ENCODE measurements around the gene SLC18B1. TPM values are rescaled to one million over a fixed set of nuclear protein-coding genes. Genes with fewer than 3 reads are reported as not detected.

The SLC18B1 gene
- total and polyA plus RNA-seq, 7 donors: 0.69 to 2.2 (median 1.3) TPM

DNA sequence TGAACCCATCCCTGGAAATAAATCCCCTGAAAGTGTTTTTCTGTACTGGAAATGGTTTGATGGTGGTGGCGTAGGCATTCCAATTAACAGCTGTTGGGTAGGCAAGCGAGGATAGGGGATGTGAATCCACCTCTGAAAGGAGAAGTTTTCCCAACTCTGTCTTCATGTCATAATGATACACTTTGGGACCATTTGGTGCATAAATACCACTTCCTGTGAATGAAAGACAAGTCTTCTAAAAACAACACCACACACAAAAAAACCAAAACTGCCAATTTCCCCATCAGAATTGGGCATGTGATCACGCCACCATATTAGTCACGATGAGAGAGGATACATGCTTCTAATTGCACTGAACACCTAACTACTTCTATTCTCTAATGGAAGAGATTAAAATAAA lies 47.1 kb downstream of the SLC18B1 start:
- 73 to 82% (median 76%) methylated on average over 4 of the region's 4 CpGs for WGBS, 3 donors
- intact Hi-C loops (cut with DNase I): no loop called here
- TF ChIP-seq, protein P1, sequence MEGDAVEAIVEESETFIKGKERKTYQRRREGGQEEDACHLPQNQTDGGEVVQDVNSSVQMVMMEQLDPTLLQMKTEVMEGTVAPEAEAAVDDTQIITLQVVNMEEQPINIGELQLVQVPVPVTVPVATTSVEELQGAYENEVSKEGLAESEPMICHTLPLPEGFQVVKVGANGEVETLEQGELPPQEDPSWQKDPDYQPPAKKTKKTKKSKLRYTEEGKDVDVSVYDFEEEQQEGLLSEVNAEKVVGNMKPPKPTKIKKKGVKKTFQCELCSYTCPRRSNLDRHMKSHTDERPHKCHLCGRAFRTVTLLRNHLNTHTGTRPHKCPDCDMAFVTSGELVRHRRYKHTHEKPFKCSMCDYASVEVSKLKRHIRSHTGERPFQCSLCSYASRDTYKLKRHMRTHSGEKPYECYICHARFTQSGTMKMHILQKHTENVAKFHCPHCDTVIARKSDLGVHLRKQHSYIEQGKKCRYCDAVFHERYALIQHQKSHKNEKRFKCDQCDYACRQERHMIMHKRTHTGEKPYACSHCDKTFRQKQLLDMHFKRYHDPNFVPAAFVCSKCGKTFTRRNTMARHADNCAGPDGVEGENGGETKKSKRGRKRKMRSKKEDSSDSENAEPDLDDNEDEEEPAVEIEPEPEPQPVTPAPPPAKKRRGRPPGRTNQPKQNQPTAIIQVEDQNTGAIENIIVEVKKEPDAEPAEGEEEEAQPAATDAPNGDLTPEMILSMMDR (IDR thresholded peaks at IDR 0.05): no peak
- Histone ChIP-seq H3K36me3 (ENCODE audit: insufficient read depth in 1 of 2, low read depth in 1 of 2) (no peaks in the 10 kb centered on the region), H3K4me3 (no peak overlapping the region), H3K4me1 (no peaks in the 10 kb centered on the region), H3K27me3 (ENCODE audit: insufficient read depth in 3 of 3, low read length in 2 of 3) (no peaks in the 10 kb centered on the region), H3K9me3 (no peaks in the 10 kb centered on the region), H3K27ac (no peak overlapping the region)
- DNase-seq (no peak), ATAC-seq (no peak)

DNA sequence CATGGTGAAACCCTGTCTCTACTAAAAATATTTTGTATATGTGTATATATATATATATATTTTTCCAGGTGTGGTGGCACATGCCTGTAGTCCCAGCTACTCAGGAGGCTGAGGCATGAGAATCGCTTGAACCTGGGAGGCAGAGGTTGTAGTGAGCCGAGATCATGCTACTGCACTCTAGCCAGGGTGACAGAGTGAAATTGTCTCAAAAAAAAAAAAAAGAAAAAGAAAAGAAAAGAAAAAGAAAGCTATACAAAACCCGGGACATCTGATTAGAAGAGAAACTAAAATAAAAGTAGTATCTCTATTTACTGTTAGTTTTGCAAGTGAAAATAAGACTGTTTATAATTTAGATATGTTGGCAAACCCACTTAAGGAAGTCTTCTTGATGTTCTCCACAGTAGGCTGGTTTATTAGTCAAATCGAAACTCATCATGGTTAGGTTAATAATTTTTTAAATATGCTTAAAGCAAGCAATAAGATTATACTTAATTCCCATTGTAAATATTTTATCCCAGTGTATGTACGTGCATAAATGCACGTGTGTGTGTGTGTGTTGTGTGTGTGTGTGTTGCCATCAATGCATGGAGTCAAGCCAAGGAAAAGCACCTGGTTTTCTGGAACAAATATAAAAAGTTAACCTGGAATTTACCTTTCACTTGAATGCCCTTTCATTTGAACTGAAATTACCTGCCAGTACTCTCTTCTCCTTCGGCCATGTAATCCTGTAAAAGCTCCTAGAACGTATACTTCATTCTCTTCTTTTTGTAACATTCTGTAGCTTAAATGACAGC lies 47.8 kb downstream of the SLC18B1 start:
- H3K36me3 ChIP-seq (ENCODE audit: insufficient read depth in 1 of 2, low read depth in 1 of 2): no peaks in the 10 kb centered on the region
- H3K4me3 ChIP-seq: no peak overlapping the region
- TF ChIP-seq, protein P1 (IDR thresholded peaks at IDR 0.05): no peak
- ATAC-seq (no peak), DNase-seq (no peak)
- H3K4me1 ChIP-seq: no peaks in the 10 kb centered on the region
- WGBS, 3 donors: 74 to 81% (median 78%) methylated on average over 8 of the region's 8 CpGs
- H3K9me3 ChIP-seq: no peaks in the 10 kb centered on the region
- intact Hi-C loops (cut with DNase I): no loop called here
- H3K27ac ChIP-seq: no peak overlapping the region
- H3K27me3 ChIP-seq (ENCODE audit: insufficient read depth in 3 of 3, low read length in 2 of 3): no peaks in the 10 kb centered on the region

DNA sequence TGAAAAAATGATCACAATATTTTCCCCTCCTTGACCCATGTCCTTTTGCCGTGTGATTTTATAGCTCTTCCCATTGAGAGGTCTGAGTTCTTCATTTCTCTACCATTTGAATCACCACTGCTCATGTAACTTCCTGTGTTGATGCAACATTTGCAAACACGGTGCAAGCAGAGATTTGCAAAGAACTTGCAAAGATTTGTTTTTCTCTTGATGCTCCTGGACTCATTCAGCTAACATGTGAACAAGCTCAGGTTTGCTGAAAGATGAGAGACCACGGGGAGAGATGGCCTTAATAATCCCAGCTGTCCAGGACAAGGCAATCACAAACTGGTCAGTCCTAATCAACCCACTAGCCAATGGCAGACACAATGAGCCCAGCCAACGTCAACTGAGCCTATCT lies 49.3 kb downstream of the SLC18B1 start:
- Histone ChIP-seq H3K9me3 (no peaks in the 10 kb centered on the region), H3K27ac (no peak overlapping the region), H3K27me3 (ENCODE audit: insufficient read depth in 3 of 3, low read length in 2 of 3) (no peaks in the 10 kb centered on the region), H3K4me3 (no peak overlapping the region), H3K36me3 (ENCODE audit: insufficient read depth in 1 of 2, low read depth in 1 of 2) (no peaks in the 10 kb centered on the region), H3K4me1 (no peaks in the 10 kb centered on the region)
- intact Hi-C loops (cut with DNase I): no loop called here
- ATAC-seq: no peak
- no peak for DNase-seq
- TF ChIP-seq, protein P1 (IDR thresholded peaks at IDR 0.05): no peak
- 61 to 68% (median 66%) methylated on average over 4 of the region's 4 CpGs for WGBS, 3 donors

DNA sequence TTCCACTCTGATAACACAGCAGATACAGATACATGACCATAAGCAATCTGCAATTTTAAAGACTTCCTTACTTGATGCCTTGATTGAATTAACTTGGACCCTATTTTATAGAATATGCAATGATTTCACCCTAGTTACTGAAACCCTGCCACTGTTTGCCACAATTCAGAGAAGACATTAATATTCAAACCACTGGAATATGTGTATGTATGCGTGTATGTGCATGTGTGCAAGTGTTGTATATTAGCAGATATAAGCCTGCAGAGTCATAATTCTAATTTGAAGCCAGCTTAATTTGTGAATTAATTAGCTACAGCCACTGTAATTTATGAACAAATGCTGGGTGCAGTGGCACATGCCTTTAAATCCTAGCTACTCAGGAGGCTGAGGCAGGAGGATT lies 50.0 kb downstream of the SLC18B1 start:
- DNase-seq: no peak
- no peaks in the 10 kb centered on the region for H3K36me3 ChIP-seq (ENCODE audit: insufficient read depth in 1 of 2, low read depth in 1 of 2)
- H3K27ac ChIP-seq: no peak overlapping the region
- H3K4me3 ChIP-seq: no peak overlapping the region
- intact Hi-C loops (cut with DNase I): no loop called here
- no peaks in the 10 kb centered on the region for H3K4me1 ChIP-seq
- ATAC-seq: no peak
- WGBS, 3 donors: 93 to 95% (median 93%) methylated on average over 1 of the region's 1 CpG
- H3K9me3 ChIP-seq: no peaks in the 10 kb centered on the region
- H3K27me3 ChIP-seq (ENCODE audit: insufficient read depth in 3 of 3, low read length in 2 of 3): no peaks in the 10 kb centered on the region
- TF ChIP-seq, protein P1 (IDR thresholded peaks at IDR 0.05): no peak

DNA sequence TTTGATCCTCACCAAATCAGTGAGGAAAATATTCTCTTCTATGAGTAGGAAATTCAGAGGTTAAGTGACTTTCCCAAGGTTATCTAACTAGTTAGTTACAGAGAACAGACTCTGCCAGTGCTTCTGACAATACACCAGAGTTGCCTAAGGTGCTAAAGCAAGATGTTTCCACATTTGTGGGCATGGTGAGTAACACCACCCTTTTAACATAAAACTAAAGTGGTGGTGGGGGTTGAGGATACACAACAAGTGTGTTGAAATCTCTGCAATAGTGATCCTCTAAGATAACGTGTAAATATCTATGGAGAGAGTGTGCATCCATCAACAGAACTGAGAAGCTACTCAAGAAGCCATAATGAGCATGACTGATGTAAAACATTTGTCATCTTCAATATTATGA lies 52.4 kb downstream of the SLC18B1 start:
- DNase-seq (no peak), ATAC-seq (no peak)
- Histone ChIP-seq H3K9me3 (no peaks in the 10 kb centered on the region), H3K27me3 (ENCODE audit: insufficient read depth in 3 of 3, low read length in 2 of 3) (no peaks in the 10 kb centered on the region), H3K27ac (no peak overlapping the region), H3K4me3 (no peak overlapping the region), H3K4me1 (no peaks in the 10 kb centered on the region), H3K36me3 (ENCODE audit: insufficient read depth in 1 of 2, low read depth in 1 of 2) (no peaks in the 10 kb centered on the region)
- intact Hi-C loops (cut with DNase I): no loop called here
- 35 to 50% (median 40%) methylated on average over 1 of the region's 1 CpG for WGBS, 3 donors
- TF ChIP-seq, protein P1 (IDR thresholded peaks at IDR 0.05): no peak
